ENCODE results near the gene CACNB4. TPM values are rescaled to one million over a fixed set of nuclear protein-coding genes. Genes with fewer than 3 reads are reported as not detected.

The CACNB4 gene
- total RNA-seq, 2 donors from 2014 or later: 0.93 to 0.95 TPM

DNA sequence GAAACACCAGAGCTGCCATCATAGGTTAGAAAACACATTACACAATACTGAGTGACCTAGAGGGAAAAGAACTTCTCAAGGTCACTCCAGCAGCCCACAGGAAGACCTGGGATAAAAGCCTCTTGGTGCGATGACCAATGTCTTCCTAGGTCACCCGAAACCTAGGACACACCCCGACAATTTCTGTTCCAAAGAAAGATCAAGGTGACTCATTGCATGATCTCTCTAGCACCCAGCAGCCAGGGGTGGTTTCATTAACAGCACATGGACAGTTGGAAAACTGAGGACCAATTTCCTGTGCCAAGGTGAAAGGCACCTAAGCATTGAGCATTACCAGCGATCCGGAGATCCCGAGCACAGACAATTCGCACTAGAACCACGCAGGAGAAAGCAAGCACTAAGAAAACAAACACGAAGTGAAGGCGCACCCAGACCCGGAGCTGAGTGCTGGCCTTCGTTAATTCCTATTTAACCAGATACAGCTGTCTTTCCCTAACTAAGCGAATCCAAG is 1.5 kb downstream of the CACNB4 start:
- H3K27ac Mint-ChIP-seq: no peak overlapping the region
- no peaks in the 10 kb centered on the region for H3K9me3 Mint-ChIP-seq
- H3K36me3 Mint-ChIP-seq (ENCODE audit: low read depth): no peaks in the 10 kb centered on the region
- H3K36me3 ChIP-seq (ENCODE audit: control insufficient read depth, insufficient read depth, low read length): no peaks in the 10 kb centered on the region
- peak overlapping the region; percentile 71 for H3K4me3 Mint-ChIP-seq
- H3K27ac ChIP-seq (ENCODE audit: low read depth, low read length): no peak overlapping the region
- WGBS, 2 experiments (ENCODE audit: insufficient coverage in 1 of 2, insufficient read length in 1 of 2): 10 to 15% methylated on average over 11 to 13 of the region's 13 CpGs
- DNase-seq: peak; percentile 59
- H3K9ac ChIP-seq (ENCODE audit: extremely low read depth, low read length, poor library complexity, severe bottlenecking): no peak overlapping the region
- TF ChIP-seq, protein P1, sequence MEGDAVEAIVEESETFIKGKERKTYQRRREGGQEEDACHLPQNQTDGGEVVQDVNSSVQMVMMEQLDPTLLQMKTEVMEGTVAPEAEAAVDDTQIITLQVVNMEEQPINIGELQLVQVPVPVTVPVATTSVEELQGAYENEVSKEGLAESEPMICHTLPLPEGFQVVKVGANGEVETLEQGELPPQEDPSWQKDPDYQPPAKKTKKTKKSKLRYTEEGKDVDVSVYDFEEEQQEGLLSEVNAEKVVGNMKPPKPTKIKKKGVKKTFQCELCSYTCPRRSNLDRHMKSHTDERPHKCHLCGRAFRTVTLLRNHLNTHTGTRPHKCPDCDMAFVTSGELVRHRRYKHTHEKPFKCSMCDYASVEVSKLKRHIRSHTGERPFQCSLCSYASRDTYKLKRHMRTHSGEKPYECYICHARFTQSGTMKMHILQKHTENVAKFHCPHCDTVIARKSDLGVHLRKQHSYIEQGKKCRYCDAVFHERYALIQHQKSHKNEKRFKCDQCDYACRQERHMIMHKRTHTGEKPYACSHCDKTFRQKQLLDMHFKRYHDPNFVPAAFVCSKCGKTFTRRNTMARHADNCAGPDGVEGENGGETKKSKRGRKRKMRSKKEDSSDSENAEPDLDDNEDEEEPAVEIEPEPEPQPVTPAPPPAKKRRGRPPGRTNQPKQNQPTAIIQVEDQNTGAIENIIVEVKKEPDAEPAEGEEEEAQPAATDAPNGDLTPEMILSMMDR (conservative IDR thresholded peaks at IDR 0.05): no peak
- peaks cover 86% of the 10 kb centered on the region for H3K27me3 ChIP-seq (ENCODE audit: control insufficient read depth, insufficient read depth, low read length, poor library complexity, severe bottlenecking)
- peaks cover 85% of the 10 kb centered on the region for H3K27me3 Mint-ChIP-seq (ENCODE audit: insufficient read depth)
- peak overlapping the region; percentile 76 for H3K4me3 ChIP-seq (ENCODE audit: low read length)
- H3K9me3 ChIP-seq (ENCODE audit: control insufficient read depth, low read length): no peaks in the 10 kb centered on the region
- no peaks in the 10 kb centered on the region for H3K4me1 ChIP-seq (ENCODE audit: control insufficient read depth, insufficient read depth, low read length)
- H3K4me1 Mint-ChIP-seq: peaks cover 12% of the 10 kb centered on the region

DNA sequence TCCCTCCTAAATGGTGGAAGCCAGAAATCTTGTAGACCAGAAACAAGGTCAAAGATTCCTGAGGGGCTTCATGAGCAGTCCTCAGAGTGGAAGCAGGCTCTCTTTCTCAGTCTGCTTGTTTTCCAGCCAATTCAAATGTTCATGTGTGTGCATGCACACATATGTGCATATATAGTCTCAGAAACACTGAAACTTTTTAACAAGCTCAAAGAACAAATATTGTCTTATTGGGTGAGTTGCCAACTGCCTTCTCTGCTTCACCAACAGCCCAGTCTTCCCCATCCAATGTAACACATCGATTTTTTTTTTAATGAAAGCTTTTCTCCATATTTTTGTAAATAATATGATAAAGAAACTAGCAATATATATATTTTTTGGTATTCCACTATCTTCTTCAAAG is 3.7 kb downstream of the CACNB4 start:
- Mint-ChIP-seq H3K27me3 (ENCODE audit: insufficient read depth) (peaks cover 70% of the 10 kb centered on the region), H3K4me1 (peaks cover 12% of the 10 kb centered on the region)
- TF ChIP-seq, protein P1 (conservative IDR thresholded peaks at IDR 0.05): no peak

DNA sequence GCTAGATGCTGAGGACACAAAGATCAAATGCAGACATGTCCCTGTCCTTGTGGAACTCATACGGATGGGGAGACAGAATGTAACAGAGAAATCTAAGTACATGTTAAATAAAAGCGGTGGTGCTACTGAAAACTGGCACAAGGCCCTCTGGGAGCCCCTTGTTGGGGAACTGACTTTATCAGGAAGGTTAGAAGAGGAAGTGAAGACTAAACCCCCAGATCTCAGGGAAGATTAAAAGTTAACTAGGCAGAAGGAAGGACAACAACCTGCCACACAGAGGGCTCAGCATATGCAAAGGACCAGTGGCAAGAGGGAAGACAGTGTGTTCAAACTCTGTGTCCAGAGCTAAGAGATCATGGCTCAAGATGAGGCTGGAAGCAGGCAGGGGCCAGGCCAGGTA is 4.8 kb downstream of the CACNB4 start:
- no peaks in the 10 kb centered on the region for H3K9me3 Mint-ChIP-seq

More for the DNA sequence above, 3.7 kb downstream of the CACNB4 start:
- no peak overlapping the region for H3K27ac ChIP-seq (ENCODE audit: low read depth, low read length)
- H3K4me1 ChIP-seq (ENCODE audit: control insufficient read depth, insufficient read depth, low read length): no peaks in the 10 kb centered on the region
- no peaks in the 10 kb centered on the region for H3K9me3 ChIP-seq (ENCODE audit: control insufficient read depth, low read length)
- no peaks in the 10 kb centered on the region for H3K36me3 ChIP-seq (ENCODE audit: control insufficient read depth, insufficient read depth, low read length)
- Mint-ChIP-seq H3K4me3 (no peak overlapping the region), H3K27ac (no peak overlapping the region), H3K36me3 (ENCODE audit: low read depth) (no peaks in the 10 kb centered on the region), H3K9me3 (no peaks in the 10 kb centered on the region)
- H3K4me3 ChIP-seq (ENCODE audit: low read length): no peak overlapping the region
- no peak overlapping the region for H3K9ac ChIP-seq (ENCODE audit: extremely low read depth, low read length, poor library complexity, severe bottlenecking)
- no CpG with 5 or more reads among the region's 1 CpG for WGBS, 2 experiments (ENCODE audit: insufficient coverage in 1 of 2, insufficient read length in 1 of 2)
- peaks cover 67% of the 10 kb centered on the region for H3K27me3 ChIP-seq (ENCODE audit: control insufficient read depth, insufficient read depth, low read length, poor library complexity, severe bottlenecking)
- no peak for DNase-seq

More for the DNA sequence above, 4.8 kb downstream of the CACNB4 start:
- Histone ChIP-seq H3K9ac (ENCODE audit: extremely low read depth, low read length, poor library complexity, severe bottlenecking) (no peak overlapping the region), H3K9me3 (ENCODE audit: control insufficient read depth, low read length) (no peaks in the 10 kb centered on the region), H3K27ac (ENCODE audit: low read depth, low read length) (no peak overlapping the region), H3K36me3 (ENCODE audit: control insufficient read depth, insufficient read depth, low read length) (no peaks in the 10 kb centered on the region), H3K4me1 (ENCODE audit: control insufficient read depth, insufficient read depth, low read length) (no peaks in the 10 kb centered on the region), H3K27me3 (ENCODE audit: control insufficient read depth, insufficient read depth, low read length, poor library complexity, severe bottlenecking) (peaks cover 56% of the 10 kb centered on the region), H3K4me3 (ENCODE audit: low read length) (no peak overlapping the region)
- DNase-seq: no peak
- peaks cover 8% of the 10 kb centered on the region for H3K4me1 Mint-ChIP-seq
- H3K4me3 Mint-ChIP-seq: no peak overlapping the region
- no peaks in the 10 kb centered on the region for H3K36me3 Mint-ChIP-seq (ENCODE audit: low read depth)
- H3K27me3 Mint-ChIP-seq (ENCODE audit: insufficient read depth): peaks cover 59% of the 10 kb centered on the region
- H3K27ac Mint-ChIP-seq: no peak overlapping the region
- TF ChIP-seq, protein P1 (conservative IDR thresholded peaks at IDR 0.05): no peak
- 86 to 88% methylated on average over 1 to 2 of the region's 2 CpGs for WGBS, 2 experiments (ENCODE audit: insufficient coverage in 1 of 2, insufficient read length in 1 of 2)

All from endodermal cell (in vitro differentiated cells).